ENCODE data around the gene MS4A14. TPM values are rescaled to one million over a fixed set of nuclear protein-coding genes. Genes with fewer than 3 reads are reported as not detected.

Gene MS4A14
- total RNA-seq, 4 donors from 2014 or later: 0.10 to 1.2 (median 0.38) TPM; not detected in 1

DNA sequence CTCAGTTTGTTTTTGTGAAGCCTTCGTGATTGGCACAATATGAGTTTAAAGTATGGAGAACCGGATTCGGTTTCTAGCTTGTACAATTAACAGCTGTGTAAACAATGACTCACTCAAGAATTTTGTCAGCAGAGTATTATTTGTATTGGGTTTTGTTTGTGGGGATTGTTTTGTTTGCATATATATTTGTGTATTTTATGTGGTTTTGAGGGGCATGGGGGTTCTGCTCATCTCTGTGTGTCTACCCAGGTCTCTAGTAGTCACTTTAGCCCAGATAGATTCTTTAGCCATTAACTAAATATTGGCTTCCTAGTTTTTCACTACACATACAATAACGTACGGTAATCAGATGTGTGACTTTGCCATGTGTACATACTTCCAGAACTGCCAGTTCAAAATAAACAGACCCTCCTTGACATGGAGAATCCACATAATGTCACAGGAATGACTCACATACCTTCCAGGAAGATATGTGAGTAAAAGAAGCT lies 25.4 kb upstream of the MS4A14 start:
- DNase-seq (ENCODE audit: low spot score in 2 of 2): no peak
- intact Hi-C loops (cut with DNase I; ENCODE audit: low total_unique reads): no loop called here
- no peak for TF ChIP-seq POLR2A (IDR thresholded peaks at IDR 0.05)
- TF ChIP-seq, protein P1, sequence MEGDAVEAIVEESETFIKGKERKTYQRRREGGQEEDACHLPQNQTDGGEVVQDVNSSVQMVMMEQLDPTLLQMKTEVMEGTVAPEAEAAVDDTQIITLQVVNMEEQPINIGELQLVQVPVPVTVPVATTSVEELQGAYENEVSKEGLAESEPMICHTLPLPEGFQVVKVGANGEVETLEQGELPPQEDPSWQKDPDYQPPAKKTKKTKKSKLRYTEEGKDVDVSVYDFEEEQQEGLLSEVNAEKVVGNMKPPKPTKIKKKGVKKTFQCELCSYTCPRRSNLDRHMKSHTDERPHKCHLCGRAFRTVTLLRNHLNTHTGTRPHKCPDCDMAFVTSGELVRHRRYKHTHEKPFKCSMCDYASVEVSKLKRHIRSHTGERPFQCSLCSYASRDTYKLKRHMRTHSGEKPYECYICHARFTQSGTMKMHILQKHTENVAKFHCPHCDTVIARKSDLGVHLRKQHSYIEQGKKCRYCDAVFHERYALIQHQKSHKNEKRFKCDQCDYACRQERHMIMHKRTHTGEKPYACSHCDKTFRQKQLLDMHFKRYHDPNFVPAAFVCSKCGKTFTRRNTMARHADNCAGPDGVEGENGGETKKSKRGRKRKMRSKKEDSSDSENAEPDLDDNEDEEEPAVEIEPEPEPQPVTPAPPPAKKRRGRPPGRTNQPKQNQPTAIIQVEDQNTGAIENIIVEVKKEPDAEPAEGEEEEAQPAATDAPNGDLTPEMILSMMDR (IDR thresholded peaks at IDR 0.05): no peak
- no peak overlapping the region for H3K4me3 ChIP-seq (ENCODE audit: low read depth, poor library complexity, severe bottlenecking)
- 63 to 66% methylated on average over 5 of the region's 5 CpGs for WGBS, 2 donors

DNA sequence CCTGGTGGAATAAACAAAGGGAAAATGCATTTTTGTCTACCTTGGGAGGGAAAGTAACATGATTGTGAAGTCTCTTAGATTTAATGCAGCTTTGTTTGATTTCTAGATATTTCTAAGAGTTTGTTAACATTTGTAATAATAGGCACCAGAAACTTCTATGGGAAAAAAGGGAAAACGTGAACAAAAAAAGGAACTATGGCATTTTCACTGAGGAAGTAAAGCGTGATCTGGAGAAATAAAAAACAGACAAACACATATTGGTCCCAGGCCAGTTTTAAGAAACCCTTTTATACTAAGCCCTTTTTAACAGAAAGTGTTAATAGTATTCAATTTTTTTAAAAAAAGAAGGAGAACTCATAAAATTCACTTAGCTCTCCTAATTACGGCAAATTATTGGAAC lies 24.9 kb upstream of the MS4A14 start:
- no peak for DNase-seq (ENCODE audit: low spot score in 2 of 2)
- 77 to 78% methylated on average over 3 of the region's 3 CpGs for WGBS, 2 donors
- TF ChIP-seq POLR2A (IDR thresholded peaks at IDR 0.05): no peak
- TF ChIP-seq, protein P1 (IDR thresholded peaks at IDR 0.05): no peak
- no peak overlapping the region for H3K4me3 ChIP-seq (ENCODE audit: low read depth, poor library complexity, severe bottlenecking)
- intact Hi-C loops (cut with DNase I; ENCODE audit: low total_unique reads): no loop called here

DNA sequence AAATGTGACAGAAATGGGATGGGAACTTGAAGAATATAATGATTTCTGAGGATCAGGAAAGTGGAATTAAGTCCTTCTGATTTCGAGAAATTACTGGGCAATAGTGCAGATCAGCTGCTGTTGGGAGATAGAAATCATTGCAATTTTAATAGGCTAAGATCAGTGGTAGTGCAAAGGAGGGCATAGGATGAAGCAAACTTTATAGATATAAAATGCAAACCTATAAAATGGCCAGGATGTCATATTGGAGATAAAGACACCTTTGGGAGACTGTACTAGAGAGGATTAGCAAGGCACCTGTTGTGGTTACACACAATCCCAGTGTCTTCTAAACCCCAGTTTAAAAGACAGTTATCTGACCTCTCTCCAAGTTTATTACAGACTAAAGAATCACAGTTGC lies 24.4 kb upstream of the MS4A14 start:
- intact Hi-C loops (cut with DNase I; ENCODE audit: low total_unique reads): no loop called here
- H3K4me3 ChIP-seq (ENCODE audit: low read depth, poor library complexity, severe bottlenecking): no peak overlapping the region
- 64 to 68% methylated on average over 1 of the region's 1 CpG for WGBS, 2 donors
- no peak for TF ChIP-seq POLR2A (IDR thresholded peaks at IDR 0.05)
- TF ChIP-seq, protein P1 (IDR thresholded peaks at IDR 0.05): no peak
- DNase-seq (ENCODE audit: low spot score in 2 of 2): no peak

DNA sequence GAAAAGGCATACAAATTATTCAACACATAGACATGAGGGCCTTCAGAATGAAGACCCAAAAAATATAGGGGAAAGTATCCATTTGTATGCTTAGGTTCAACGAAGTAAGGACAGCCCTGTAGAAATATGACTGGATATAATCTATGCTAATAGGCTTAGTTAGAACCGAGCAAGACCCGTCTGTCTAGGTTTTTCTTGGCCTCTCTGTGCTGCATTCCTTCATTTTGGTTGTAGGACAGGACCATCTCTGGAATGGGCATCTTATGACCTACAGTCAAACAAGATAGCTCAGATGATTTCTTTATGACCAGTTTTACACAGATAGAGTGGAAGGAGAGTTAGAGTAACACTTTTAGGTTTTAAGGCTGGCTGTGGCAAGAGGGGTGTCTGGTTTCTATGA lies 23.5 kb upstream of the MS4A14 start:
- TF ChIP-seq POLR2A (IDR thresholded peaks at IDR 0.05): no peak
- TF ChIP-seq, protein P1 (IDR thresholded peaks at IDR 0.05): no peak
- WGBS, 2 donors: 75 to 80% methylated on average over 3 of the region's 3 CpGs
- DNase-seq (ENCODE audit: low spot score in 2 of 2): no peak
- intact Hi-C loops (cut with DNase I; ENCODE audit: low total_unique reads): no loop called here
- no peak overlapping the region for H3K4me3 ChIP-seq (ENCODE audit: low read depth, poor library complexity, severe bottlenecking)

DNA sequence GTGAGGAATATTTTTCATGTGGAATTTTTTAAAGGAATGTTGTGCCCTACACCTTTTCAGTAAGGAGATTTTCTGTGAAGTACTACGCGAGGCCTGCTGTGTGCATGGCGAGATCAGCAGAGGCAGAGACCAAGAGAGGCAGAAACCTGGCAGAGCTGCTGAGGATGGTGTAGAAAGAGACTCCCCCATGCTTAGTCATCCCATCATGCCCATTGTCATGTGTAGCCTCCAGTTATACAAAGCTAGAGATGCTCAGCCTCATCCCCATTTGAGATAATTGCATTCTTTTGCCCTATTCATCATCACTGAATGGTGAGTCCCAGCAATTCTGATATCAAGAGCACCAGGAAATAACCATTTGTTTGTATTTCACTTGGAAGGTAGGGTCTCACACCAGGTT lies 20.9 kb upstream of the MS4A14 start:
- 91 to 97% methylated on average over 3 of the region's 3 CpGs for WGBS, 2 donors
- intact Hi-C loops (cut with DNase I; ENCODE audit: low total_unique reads): no loop called here
- no peak for DNase-seq (ENCODE audit: low spot score in 2 of 2)
- H3K4me3 ChIP-seq (ENCODE audit: low read depth, poor library complexity, severe bottlenecking): no peak overlapping the region
- no peak for TF ChIP-seq POLR2A (IDR thresholded peaks at IDR 0.05)
- TF ChIP-seq, protein P1 (IDR thresholded peaks at IDR 0.05): no peak

DNA sequence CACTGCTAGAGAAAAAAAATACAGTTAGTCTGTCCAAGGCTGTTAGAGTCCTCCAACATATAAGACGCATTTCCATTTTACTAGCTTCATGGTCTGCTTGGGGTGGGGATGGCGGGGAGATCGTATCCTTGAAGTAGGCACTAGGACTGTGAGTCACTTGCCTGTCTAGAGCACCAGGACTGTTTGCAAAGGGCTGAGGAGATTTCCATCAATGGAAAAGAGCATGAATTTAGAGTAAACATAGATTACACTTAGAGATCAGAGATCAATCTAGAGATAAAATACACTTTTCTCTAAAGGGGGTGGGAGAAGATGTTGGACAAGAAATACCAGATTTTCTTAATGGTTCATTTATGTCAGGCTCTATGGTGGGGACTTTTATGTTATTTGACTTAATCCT lies 19.7 kb upstream of the MS4A14 start:
- WGBS, 2 donors: 66 to 89% methylated on average over 3 of the region's 3 CpGs
- no peak for DNase-seq (ENCODE audit: low spot score in 2 of 2)
- intact Hi-C loops (cut with DNase I; ENCODE audit: low total_unique reads): no loop called here
- TF ChIP-seq, protein P1 (IDR thresholded peaks at IDR 0.05): no peak
- TF ChIP-seq POLR2A (IDR thresholded peaks at IDR 0.05): no peak
- H3K4me3 ChIP-seq (ENCODE audit: low read depth, poor library complexity, severe bottlenecking): no peak overlapping the region
